ENCODE measurements around the gene PLCD1.
"Not testable (repeated sequence)": the region's sequence is repeated elsewhere in the genome, so short reads cannot be mapped to it uniquely, and the experiment has no call there.

PLCD1 gene

DNA sequence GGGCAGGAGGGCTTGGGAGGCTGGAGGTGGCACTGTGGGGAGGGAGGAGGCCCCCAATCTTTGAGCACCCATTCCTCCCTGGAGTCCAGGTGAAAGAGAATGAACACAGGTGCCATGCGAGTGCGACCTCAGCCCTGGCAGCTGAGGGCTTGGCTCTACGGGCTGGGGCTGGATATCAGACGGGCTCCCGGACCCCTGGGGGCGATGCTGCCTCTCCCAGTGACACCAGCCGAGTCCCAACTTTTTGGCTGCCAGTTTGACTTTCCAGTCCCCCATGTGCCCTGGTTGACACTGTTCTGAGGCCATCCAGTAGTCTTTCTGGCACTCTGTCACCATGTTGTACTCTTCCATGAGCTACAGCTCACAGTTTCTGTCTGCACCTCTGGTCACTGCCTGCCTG is 37.6 kb downstream of the PLCD1 start:
- TF ChIP-seq, protein P1, sequence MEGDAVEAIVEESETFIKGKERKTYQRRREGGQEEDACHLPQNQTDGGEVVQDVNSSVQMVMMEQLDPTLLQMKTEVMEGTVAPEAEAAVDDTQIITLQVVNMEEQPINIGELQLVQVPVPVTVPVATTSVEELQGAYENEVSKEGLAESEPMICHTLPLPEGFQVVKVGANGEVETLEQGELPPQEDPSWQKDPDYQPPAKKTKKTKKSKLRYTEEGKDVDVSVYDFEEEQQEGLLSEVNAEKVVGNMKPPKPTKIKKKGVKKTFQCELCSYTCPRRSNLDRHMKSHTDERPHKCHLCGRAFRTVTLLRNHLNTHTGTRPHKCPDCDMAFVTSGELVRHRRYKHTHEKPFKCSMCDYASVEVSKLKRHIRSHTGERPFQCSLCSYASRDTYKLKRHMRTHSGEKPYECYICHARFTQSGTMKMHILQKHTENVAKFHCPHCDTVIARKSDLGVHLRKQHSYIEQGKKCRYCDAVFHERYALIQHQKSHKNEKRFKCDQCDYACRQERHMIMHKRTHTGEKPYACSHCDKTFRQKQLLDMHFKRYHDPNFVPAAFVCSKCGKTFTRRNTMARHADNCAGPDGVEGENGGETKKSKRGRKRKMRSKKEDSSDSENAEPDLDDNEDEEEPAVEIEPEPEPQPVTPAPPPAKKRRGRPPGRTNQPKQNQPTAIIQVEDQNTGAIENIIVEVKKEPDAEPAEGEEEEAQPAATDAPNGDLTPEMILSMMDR (IDR thresholded peaks at IDR 0.05; ENCODE audit: low read depth, low read length), result no peak
- no peak overlapping the region for H3K4me3 ChIP-seq (ENCODE audit: low read depth, low read length)
- no peak for DNase-seq (ENCODE audit: low read depth, low spot score)
- in situ Hi-C loops (cut with HindIII; ENCODE audit: low sequenced_read_pairs), result no loop called here

DNA sequence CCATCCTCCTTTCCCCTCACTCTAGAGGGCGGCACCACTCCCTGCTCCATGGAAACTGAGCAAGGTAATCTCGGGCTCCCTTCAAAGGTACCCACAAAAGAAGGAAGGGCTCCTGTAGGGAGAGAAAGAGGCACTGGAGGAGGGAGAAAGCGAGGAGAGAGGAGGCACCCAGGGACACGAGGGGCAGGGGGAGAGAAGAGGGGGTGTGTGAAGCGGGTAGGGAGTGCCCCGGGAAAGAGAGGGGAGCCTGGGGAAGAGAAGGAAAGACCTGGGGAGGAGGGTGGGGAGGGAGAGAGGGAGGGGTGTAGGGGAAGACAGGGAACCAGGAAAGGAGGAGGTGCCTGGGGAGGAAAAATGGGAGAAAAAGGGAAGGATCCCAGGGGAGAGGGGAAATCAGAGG is 38.3 kb downstream of the PLCD1 start:
- in situ Hi-C loops (cut with HindIII; ENCODE audit: low sequenced_read_pairs), result no loop called here
- DNase-seq (ENCODE audit: low read depth, low spot score), result no peak
- H3K4me3 ChIP-seq (ENCODE audit: low read depth, low read length), result no peak overlapping the region

DNA sequence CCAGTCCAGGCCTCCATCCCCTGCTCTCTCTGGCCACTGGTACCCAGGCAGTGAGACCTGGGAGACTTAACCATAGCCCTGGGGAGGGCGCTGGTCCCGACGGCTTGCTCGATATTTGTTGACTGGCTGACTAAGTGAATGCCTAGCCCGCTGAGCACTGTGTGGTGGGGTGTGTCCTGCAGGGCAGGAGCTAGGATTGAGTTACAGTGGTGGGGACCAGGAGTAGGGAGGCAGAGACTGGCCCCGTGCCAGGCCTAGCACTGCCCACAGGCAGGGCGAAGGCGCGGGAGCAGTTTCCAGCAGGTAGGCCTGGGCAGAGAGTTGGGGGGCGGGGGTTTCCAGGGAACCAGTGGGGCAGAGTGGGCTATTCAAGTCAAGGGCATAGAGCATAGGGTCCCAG is 38.9 kb downstream of the PLCD1 start, which contains the start of gene VILL:
Gene VILL, plus strand, starts transcription at position 260 of the 400 bp plus-strand sequence. CDS start 2,887 bp downstream, outside the sequence.
- TF ChIP-seq, protein P1 (IDR thresholded peaks at IDR 0.05; ENCODE audit: low read depth, low read length), result no peak
- DNase-seq (ENCODE audit: low read depth, low spot score), result no peak
- H3K4me3 ChIP-seq (ENCODE audit: low read depth, low read length), result no peak within 1 kb of the TSS
- in situ Hi-C loops (cut with HindIII; ENCODE audit: low sequenced_read_pairs), result no loop called here

More for the DNA sequence above, 38.3 kb downstream of the PLCD1 start:
- TF ChIP-seq, protein P1 (IDR thresholded peaks at IDR 0.05; ENCODE audit: low read depth, low read length), result no peak

DNA sequence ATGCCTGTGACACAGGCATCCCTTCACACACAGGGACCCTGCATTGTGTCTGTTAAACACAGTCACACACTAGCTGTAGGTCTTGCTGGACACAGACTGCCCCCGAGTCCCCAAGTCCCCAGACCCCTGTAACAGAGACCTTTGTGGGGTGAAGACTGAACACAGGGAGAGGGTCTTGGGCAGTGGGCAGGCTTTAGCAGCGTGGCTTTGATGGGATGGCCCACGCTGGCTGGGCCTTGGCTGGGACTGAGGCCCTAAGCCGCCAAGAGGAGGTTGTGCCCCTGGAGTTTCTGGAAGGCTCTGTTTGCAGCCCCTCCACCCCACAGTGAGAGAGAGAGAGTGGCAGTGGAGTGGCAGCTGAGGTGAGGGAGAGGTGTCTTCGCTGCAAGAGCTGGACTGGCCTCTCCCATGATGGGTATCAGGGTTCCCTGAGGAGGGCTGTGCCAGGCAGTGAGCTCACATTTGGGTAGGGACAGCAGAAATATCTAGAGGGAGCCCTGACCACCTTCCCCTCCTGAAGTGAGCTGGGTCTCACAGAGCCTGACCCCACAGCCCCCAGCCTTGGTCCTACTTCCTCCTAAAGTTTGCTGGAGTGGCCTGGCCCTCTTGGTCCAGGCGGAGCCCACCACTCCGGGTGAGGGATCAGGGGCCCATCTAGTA is 39.5 kb downstream of the PLCD1 start:
- DNase-seq (ENCODE audit: low read depth, low spot score), result no peak
- in situ Hi-C loops (cut with HindIII; ENCODE audit: low sequenced_read_pairs), result no loop called here
- H3K4me3 ChIP-seq (ENCODE audit: low read depth, low read length), result no peak overlapping the region
- TF ChIP-seq, protein P1 (IDR thresholded peaks at IDR 0.05; ENCODE audit: low read depth, low read length), result no peak

DNA sequence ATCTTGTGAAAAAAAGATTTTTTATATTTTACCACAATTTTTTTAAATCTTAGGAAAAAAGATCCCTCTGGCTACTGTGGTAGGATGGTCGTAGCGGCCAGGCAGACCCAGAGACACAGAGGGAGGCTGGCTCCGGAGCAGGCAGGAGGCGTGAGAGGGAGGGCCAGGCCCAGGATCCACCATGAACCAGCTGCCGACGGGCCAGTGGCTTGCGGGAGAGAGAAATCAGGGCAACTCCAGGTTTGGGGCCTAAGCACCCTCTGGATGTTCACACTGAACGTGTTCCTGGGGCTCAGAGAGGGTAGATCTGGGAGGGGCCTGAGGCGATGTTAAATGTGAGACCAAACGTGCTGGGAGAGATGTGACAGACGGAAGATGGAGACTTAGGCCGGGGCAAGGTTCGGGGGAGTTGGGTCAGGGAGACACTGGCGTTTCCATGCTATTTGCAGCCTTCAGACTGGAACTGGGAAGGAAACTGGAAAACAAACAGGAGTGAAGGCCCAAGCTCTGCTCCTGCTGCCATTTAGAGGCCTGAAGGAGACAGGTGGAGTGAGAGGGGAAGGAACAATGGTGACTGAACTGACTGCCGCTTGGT is 40.4 kb downstream of the PLCD1 start:
- in situ Hi-C loops (cut with HindIII; ENCODE audit: low sequenced_read_pairs), result no loop called here
- DNase-seq (ENCODE audit: low read depth, low spot score), result no peak
- TF ChIP-seq, protein P1 (IDR thresholded peaks at IDR 0.05; ENCODE audit: low read depth, low read length), result no peak
- H3K4me3 ChIP-seq (ENCODE audit: low read depth, low read length), result no peak overlapping the region

DNA sequence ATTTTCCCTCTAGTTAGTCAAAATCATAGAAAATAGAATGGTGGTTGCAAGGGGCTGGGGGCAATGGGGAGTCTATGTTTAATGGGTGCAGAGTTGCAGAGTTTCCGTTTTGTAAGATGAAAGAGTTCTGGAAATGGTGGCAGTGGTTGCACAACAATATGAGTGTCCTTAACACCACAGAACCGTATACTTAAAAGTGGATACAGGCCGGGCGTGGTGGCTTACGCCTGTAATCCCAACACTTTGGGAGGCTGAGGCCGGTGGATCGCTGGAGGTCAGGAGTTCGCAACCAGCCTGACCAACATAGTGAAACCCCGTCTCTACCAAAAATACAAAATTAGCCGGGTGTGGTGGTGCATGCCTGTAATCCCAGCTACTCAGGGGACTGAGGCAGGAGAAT is 41.1 kb downstream of the PLCD1 start:
- H3K4me3 ChIP-seq (ENCODE audit: low read depth, low read length); in situ Hi-C loops (cut with HindIII; ENCODE audit: low sequenced_read_pairs); DNase-seq (ENCODE audit: low read depth, low spot score): not testable (repeated sequence)

DNA sequence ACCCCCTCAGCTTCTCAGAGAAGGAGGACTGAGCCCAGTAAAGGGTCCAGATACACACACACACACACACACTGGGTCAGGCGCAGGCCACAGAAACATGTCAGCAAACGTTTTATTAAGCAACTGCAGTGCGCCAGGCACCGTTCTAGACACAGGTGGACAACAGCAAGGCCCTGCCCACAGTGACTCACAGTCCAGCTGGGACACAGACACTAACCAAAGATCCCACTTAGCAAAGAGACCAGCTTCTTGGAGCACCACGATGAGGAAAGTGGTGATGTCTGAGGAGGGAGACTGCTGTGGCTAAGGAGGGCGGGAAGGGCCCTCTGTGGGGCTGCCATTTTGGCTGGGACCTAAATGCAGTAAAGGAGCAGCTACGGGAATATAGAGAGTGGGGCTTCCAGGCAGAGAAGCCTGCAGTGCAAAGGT is 41.7 kb downstream of the PLCD1 start:
- in situ Hi-C loops (cut with HindIII; ENCODE audit: low sequenced_read_pairs), result no loop called here
- TF ChIP-seq, protein P1 (IDR thresholded peaks at IDR 0.05; ENCODE audit: low read depth, low read length), result no peak
- no peak for DNase-seq (ENCODE audit: low read depth, low spot score)
- H3K4me3 ChIP-seq (ENCODE audit: low read depth, low read length), result no peak overlapping the region
